ENCODE data around the gene IL10RB.
"Not testable (repeated sequence)": the region's sequence is repeated elsewhere in the genome, so short reads cannot be mapped to it uniquely, and the experiment has no call there.

GRCh38 chr21:33239559-33240127 lies 26.5 kb upstream of the IL10RB start:
- TF ChIP-seq, protein P1, sequence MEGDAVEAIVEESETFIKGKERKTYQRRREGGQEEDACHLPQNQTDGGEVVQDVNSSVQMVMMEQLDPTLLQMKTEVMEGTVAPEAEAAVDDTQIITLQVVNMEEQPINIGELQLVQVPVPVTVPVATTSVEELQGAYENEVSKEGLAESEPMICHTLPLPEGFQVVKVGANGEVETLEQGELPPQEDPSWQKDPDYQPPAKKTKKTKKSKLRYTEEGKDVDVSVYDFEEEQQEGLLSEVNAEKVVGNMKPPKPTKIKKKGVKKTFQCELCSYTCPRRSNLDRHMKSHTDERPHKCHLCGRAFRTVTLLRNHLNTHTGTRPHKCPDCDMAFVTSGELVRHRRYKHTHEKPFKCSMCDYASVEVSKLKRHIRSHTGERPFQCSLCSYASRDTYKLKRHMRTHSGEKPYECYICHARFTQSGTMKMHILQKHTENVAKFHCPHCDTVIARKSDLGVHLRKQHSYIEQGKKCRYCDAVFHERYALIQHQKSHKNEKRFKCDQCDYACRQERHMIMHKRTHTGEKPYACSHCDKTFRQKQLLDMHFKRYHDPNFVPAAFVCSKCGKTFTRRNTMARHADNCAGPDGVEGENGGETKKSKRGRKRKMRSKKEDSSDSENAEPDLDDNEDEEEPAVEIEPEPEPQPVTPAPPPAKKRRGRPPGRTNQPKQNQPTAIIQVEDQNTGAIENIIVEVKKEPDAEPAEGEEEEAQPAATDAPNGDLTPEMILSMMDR (IDR thresholded peaks at IDR 0.05) = not testable (repeated sequence)
- not testable (repeated sequence) for TF ChIP-seq POLR2A, POLR2AphosphoS5 (IDR thresholded peaks at IDR 0.05)

Data from breast epithelium (tissue), 3 donors.